Measurements from ENCODE around the gene EHBP1. TPM values are rescaled to one million over a fixed set of nuclear protein-coding genes. Genes with fewer than 3 reads are reported as not detected.
A peak's percentile ranks its signal among the peaks of the same experiment; 100 is the strongest.

EHBP1 gene
- 10 to 100 TPM; 22.7 to 29.5 TPM for total RNA-seq

DNA sequence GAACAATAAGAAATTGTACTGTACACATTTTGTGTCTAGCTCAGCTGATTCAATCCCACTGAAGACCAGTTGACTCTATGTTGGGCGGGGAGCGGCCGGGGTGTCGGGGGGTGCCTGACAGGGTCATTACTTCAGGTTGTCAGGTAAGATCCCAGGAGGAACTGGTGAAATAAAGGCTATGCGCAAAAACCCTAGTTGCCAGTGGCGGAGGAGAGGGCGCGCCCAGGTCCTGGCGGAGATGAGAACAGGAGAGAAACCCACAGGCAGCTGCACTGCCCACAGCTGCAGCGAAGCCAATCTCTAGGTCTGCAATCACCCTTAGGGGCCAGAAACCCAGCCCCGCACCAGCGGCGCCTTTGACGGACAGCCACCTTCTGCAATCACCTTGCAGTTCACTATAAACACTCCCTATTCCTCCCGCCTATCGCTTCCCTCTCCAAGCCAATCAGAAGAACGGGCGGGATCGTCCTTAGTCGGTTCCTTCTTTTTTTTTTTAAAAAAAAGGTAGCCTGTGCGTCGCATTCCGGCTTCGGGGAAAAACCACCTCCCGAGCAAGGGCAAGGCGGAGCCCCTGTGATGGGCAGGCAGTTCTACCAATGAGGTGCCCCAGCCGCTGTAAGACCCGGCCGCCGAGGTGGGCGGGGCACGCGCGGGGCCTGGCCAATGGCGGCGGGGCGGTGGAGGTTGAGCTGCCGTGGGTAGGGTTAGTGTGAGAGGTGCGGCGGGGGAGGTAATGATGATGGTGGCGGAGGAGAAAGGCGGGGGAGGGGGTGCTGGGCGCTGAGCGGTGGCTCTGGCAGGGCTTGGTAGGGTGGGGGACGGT, at the start of gene EHBP1:
EHBP1 (plus strand) TSS at position 707 of the 823 bp plus-strand sequence. CDS start 1,479 bp downstream, outside the sequence.
- peak; percentile 98 for DNase-seq
- Mint-ChIP-seq H3K4me1 (peaks cover 29% of the 10 kb centered on the region), H3K9me3 (ENCODE audit: low read depth) (peaks cover 6% of the 10 kb centered on the region), H3K36me3 (peaks cover 19% of the 10 kb centered on the region), H3K27ac (peak within 1 kb of the TSS; percentile 80), H3K4me3 (peak within 1 kb of the TSS; percentile 83), H3K27me3 (peaks cover 5% of the 10 kb centered on the region)
- ATAC-seq = peak; percentile 94
- CTCF ChIA-PET = interaction anchor here (1.5 kb wide), 1 partner anchor 248 kb away, joined by 3 read pairs; no protein-coding TSS in a partner anchor

DNA sequence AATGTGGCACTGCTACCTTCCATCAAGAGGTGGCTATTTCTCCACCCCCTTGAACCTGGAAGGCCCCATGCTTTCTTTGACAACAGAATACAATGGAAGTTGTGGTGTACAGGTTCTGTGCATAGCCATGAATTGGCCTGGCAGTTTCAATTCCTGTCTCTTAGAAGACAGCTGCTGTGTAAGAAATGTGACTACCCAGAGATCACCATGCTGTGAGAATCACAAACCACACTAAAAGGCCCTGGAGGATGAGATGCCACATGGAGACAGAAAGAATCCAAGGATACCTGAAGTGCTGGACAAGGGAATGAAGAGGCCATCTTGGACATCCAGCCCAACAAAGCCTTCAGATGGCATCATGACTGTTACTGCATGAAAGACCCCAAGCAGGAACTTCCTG, 47.7 kb upstream of the EHBP1 start:
- Mint-ChIP-seq H3K9me3 (ENCODE audit: low read depth) (no peaks in the 10 kb centered on the region), H3K27ac (no peak overlapping the region), H3K4me1 (peaks cover 18% of the 10 kb centered on the region), H3K27me3 (peaks cover 2% of the 10 kb centered on the region), H3K36me3 (no peaks in the 10 kb centered on the region), H3K4me3 (no peak overlapping the region)
- no peak for ATAC-seq
- DNase-seq = no peak
- CTCF ChIA-PET = no interaction called here

DNA sequence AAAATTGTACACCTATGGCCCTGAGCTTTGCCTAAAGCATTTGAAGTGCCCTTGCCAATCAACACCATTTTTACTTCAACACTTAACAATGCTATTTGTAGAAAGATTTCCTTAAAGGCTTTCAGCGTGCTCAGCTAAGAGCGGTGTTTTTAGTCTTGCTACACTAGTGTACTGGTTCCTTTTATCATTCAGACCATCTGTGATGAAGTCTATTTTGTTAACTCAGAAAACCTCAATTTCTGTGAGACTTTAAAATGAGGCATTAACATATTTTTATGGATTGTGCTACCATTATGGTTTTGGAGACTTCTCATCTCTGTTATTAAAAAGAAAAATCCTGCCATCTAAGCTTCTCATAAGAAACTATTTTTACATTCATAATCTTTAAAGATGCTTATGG, 46.6 kb upstream of the EHBP1 start:
- H3K27me3 Mint-ChIP-seq = peaks cover 4% of the 10 kb centered on the region
- no peak overlapping the region for H3K27ac Mint-ChIP-seq
- H3K4me3 Mint-ChIP-seq = no peak overlapping the region
- no peaks in the 10 kb centered on the region for H3K36me3 Mint-ChIP-seq
- CTCF ChIA-PET = no interaction called here
- ATAC-seq (no peak), DNase-seq (no peak)
- peaks cover 18% of the 10 kb centered on the region for H3K4me1 Mint-ChIP-seq
- H3K9me3 Mint-ChIP-seq (ENCODE audit: low read depth) = no peaks in the 10 kb centered on the region

DNA sequence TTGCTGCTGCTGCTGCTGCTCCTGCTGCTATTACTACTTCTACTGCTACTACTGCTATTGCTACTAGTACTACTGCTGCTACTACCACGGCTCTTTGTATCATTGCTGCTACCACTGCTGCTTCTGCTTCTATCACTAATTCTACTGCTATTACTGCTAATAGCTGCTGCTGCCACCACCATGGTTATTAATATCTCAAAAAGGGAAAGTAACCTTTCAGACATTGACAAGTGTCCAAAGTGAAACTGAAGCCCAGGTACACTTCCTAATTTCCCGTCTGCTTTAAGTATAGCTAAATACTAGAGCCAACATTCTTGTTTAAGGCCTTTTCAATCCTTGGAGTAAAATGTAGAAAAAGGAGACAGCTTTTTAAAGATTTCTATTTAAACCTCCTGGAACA, 45.4 kb upstream of the EHBP1 start:
- peaks cover 21% of the 10 kb centered on the region for H3K4me1 Mint-ChIP-seq
- no peak for DNase-seq
- CTCF ChIA-PET = no interaction called here
- H3K9me3 Mint-ChIP-seq (ENCODE audit: low read depth) = no peaks in the 10 kb centered on the region
- no peak overlapping the region for H3K4me3 Mint-ChIP-seq
- no peak for ATAC-seq
- no peak overlapping the region for H3K27ac Mint-ChIP-seq
- H3K36me3 Mint-ChIP-seq = no peaks in the 10 kb centered on the region
- H3K27me3 Mint-ChIP-seq = peaks cover 6% of the 10 kb centered on the region

DNA sequence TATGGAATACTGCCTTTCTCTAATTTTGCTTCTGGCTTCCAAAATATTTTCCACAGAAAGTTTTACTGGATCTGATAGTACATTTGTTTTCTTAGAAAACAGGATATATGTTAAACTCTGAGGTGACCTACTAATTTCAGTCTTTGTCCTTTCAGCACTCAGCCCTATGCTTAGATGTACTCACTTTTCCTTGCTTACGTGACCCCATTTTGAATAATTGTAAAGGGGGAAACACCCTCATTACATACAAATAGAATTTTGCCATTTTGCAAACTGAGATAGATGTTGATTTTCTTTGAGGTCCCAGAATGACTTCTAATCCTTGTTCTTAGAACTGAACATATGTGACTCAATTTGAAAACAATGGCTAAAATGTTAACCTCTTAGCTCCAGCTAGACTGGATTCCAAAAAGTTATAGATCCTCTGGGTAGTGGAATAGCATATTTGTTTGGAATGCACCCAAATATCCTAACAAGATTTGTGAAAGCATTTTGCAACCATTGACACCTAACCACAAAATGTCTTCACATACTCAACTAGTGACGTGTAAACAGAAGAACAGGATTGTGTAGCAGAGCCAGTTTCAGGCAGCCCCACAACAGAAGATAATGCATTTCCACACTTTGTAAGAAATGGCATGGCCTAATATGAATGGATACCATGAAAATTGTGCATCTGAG, 44.8 kb upstream of the EHBP1 start:
- peaks cover 21% of the 10 kb centered on the region for H3K4me1 Mint-ChIP-seq

DNA sequence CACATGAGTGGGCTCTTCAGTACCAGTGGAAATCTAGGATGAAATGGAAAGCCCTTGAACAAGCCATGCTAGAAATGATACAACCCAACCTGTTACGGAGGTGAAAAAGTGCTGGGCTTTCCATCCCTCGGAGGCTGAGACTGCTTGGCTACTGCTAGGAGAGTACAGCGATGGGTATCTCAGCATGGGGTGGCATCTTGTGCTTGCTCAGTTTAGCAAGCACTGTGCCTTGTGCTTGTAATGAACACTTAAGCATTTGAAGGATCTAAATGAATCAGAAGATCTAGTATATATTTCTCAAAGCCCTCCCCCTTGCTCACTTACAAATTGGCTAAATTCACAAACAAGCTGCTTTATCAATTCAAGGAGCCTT, 44.3 kb upstream of the EHBP1 start:
- ATAC-seq = no peak
- peaks cover 4% of the 10 kb centered on the region for H3K27me3 Mint-ChIP-seq
- CTCF ChIA-PET = no interaction called here

More for the DNA sequence above, 44.8 kb upstream of the EHBP1 start:
- H3K9me3 Mint-ChIP-seq (ENCODE audit: low read depth) = no peaks in the 10 kb centered on the region
- ATAC-seq (peak; percentile 30), DNase-seq (no peak)
- CTCF ChIA-PET = no interaction called here
- peaks cover 6% of the 10 kb centered on the region for H3K27me3 Mint-ChIP-seq
- no peaks in the 10 kb centered on the region for H3K36me3 Mint-ChIP-seq
- H3K4me3 Mint-ChIP-seq = no peak overlapping the region
- no peak overlapping the region for H3K27ac Mint-ChIP-seq

DNA sequence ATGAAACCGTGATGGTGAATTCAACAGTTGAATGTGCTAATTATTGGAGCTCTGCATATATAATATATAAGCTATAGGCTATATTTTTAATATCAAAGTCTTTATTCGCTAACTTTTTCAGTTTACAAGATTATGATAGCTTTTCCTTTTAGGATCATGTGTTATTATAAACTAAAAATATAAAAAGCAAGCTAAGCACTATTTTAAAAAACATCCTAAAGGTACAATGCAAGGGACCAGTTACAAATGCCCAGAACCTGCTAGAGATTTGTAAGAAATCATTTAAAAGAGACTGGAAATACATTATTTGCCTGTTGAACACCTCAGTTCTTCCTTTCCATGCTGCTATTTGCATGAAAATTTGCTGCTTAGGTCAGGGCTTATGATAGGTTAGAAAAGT, 43.4 kb upstream of the EHBP1 start:
- Mint-ChIP-seq H3K4me3 (no peak overlapping the region), H3K4me1 (peaks cover 21% of the 10 kb centered on the region), H3K27me3 (peaks cover 4% of the 10 kb centered on the region), H3K9me3 (ENCODE audit: low read depth) (no peaks in the 10 kb centered on the region), H3K27ac (no peak overlapping the region), H3K36me3 (no peaks in the 10 kb centered on the region)
- no peak for DNase-seq
- no peak for ATAC-seq
- CTCF ChIA-PET = no interaction called here

More for the DNA sequence above, 44.3 kb upstream of the EHBP1 start:
- Mint-ChIP-seq H3K36me3 (no peaks in the 10 kb centered on the region), H3K4me1 (peaks cover 21% of the 10 kb centered on the region), H3K4me3 (no peak overlapping the region), H3K27ac (no peak overlapping the region), H3K9me3 (ENCODE audit: low read depth) (no peaks in the 10 kb centered on the region)
- no peak for DNase-seq

DNA sequence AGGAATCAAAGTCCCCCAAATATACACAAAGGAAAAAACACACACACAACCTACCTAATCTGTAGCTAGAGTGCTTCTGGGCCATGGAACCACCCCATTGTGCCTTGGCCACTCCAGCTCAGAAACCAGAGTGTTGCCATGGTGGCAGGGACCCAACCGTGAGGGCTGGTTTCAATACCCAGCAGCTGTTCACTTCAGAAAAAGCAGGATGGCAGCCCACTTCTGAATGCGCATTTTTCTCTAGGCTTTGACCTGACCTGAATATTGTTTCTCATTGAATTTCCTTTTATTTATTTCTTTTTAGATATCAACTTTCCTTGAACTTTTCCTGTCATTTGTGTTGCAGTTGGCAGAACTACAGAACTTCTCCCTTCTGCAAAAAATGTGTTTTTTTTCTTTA, 43.0 kb upstream of the EHBP1 start:
- H3K36me3 Mint-ChIP-seq = no peaks in the 10 kb centered on the region
- H3K4me3 Mint-ChIP-seq = no peak overlapping the region
- no peak for DNase-seq
- CTCF ChIA-PET = no interaction called here
- H3K4me1 Mint-ChIP-seq = peaks cover 21% of the 10 kb centered on the region
- H3K27ac Mint-ChIP-seq = no peak overlapping the region
- peaks cover 4% of the 10 kb centered on the region for H3K27me3 Mint-ChIP-seq
- ATAC-seq = no peak
- no peaks in the 10 kb centered on the region for H3K9me3 Mint-ChIP-seq (ENCODE audit: low read depth)

DNA sequence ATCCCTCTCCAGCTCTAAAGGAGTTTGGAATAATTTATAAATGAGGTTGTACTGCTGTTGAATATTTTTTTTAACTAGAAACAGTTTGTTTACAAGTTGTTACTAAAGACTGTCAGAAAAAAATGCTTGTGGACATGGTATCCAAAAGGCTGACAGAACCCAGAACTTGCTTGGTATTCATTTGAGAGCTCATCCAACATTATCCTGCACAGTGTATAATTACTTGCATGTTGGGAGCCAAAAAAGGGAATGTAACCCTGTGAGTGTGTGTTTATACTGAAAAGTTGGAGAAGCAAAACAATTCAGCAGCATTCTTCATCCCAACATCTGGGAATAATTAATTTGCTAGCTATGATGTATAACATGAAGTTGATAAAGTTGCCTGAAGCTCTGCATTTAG, 42.1 kb upstream of the EHBP1 start:
- H3K4me1 Mint-ChIP-seq = peaks cover 18% of the 10 kb centered on the region
- ATAC-seq = no peak

DNA sequence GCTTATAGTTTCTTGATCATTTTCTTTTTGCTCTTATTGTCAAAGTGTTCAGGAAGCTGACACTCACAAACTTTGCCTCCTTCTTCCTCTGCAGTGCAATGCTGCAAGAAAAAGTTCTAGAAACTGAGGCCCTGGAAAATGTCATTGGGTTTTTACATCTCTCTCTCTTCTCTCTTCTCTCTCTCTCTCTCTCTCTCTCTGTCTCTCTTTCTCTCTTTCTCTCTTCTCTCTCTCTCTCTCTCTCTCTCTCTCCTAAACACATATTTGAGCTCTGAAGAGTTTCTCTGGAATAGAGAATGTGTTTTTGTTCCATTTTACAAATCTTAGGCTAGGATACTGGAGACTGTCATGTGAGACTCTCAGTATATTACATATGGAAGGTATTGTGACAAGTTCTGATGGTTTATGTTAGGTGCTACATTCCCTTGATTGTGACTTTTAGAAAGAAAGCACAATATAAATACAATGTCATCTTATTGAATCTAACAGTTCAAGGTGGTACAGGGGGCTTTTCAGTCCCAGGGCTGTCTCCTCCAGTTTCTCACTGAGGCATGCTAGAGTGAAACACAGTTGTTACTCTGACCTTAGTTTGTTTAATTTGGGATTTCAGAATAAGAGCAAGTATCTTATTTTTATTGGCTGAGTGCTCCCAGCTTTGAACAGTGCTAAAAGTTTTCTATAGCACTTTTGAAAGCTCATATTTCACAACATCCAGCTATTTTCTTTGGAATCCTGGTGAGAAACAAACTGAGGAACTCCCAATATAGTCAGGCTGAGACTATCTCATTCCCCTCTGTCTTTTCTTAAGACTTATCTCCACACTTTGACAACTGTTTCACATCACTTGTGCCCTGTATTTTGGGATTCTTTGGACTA, 41.4 kb upstream of the EHBP1 start:
- ATAC-seq = no peak
- no peak overlapping the region for H3K27ac Mint-ChIP-seq
- CTCF ChIA-PET = interaction anchor here (0.9 kb wide), 1 partner anchor 108 kb away, joined by 3 read pairs; no protein-coding TSS in a partner anchor
- H3K4me3 Mint-ChIP-seq = no peak overlapping the region
- H3K9me3 Mint-ChIP-seq (ENCODE audit: low read depth) = no peaks in the 10 kb centered on the region
- DNase-seq = no peak
- peaks cover 4% of the 10 kb centered on the region for H3K27me3 Mint-ChIP-seq
- no peaks in the 10 kb centered on the region for H3K36me3 Mint-ChIP-seq
- H3K4me1 Mint-ChIP-seq = peaks cover 18% of the 10 kb centered on the region

More for the DNA sequence above, 42.1 kb upstream of the EHBP1 start:
- Mint-ChIP-seq H3K27me3 (peaks cover 4% of the 10 kb centered on the region), H3K36me3 (no peaks in the 10 kb centered on the region), H3K9me3 (ENCODE audit: low read depth) (no peaks in the 10 kb centered on the region), H3K27ac (no peak overlapping the region), H3K4me3 (no peak overlapping the region)
- DNase-seq = no peak
- CTCF ChIA-PET = interaction anchor here (0.9 kb wide), 1 partner anchor 107 kb away, joined by 3 read pairs; no protein-coding TSS in a partner anchor

DNA sequence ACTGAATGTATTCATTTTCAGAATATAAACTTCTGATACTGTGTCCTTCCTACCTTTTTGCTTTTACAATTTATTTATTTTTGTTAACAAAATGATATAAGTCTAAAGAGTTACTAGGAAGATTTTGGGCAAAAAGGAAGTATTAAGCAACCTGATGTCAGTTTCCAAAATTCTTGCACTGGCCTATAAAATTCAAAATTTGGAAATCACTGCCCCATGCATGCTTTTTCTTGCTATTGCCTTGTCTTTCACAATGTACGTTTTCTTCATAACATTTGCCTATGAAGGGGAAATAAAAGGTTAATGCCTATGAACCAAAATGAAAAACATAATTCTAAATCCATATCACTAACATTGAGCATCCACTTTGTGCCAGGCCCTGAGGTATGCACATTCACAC, 40.1 kb upstream of the EHBP1 start:
- Mint-ChIP-seq H3K27ac (no peak overlapping the region), H3K27me3 (peaks cover 4% of the 10 kb centered on the region), H3K4me1 (peaks cover 12% of the 10 kb centered on the region), H3K36me3 (no peaks in the 10 kb centered on the region), H3K9me3 (ENCODE audit: low read depth) (no peaks in the 10 kb centered on the region), H3K4me3 (no peak overlapping the region)
- DNase-seq = no peak
- CTCF ChIA-PET = no interaction called here
- no peak for ATAC-seq

DNA sequence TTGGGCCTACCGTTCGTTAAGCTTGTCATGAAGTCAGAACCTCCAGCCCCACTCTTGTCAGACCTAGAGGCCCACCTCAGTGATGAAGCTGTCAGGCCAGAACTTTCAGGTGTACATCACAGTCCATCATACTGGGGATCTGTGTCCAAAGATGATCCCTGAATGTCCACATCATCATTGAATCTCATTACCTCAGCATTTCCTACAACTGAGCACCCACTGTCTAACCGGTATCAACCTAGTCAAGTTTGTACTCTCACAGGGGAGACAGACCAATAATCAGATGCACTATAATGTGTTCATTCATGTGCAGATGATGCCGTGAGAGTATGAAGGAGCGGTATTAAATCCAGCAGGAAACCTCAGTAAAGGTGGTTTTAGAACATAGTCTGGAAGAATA, 36.3 kb upstream of the EHBP1 start:
- H3K36me3 Mint-ChIP-seq = no peaks in the 10 kb centered on the region
- CTCF ChIA-PET = interaction anchor here (0.5 kb wide), 1 partner anchor 374 kb away, joined by 3 read pairs; no protein-coding TSS in a partner anchor
- H3K27ac Mint-ChIP-seq = no peak overlapping the region
- ATAC-seq = no peak
- DNase-seq = no peak
- no peaks in the 10 kb centered on the region for H3K27me3 Mint-ChIP-seq
- peaks cover 1% of the 10 kb centered on the region for H3K4me1 Mint-ChIP-seq
- H3K9me3 Mint-ChIP-seq (ENCODE audit: low read depth) = no peaks in the 10 kb centered on the region
- H3K4me3 Mint-ChIP-seq = no peak overlapping the region

DNA sequence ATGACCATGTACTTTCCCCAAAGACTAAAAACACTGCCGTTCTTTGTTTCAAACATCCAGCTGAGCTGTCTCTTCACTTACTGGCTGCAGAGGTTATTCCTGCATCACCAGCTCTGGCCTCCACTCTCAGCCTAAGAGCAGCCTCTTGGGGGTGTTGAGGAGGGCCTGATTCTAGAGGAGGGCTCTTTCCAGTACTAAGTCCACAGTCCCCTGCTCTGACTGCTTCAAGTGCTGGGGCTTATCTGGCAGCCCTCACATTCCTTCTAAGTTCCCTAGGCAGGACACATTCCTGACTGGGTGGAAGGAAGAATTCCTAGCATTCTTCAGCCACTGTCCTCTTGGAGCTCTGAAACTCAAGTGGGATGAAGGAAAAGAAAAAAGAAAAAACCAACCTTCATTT, 32.9 kb upstream of the EHBP1 start:
- no peak overlapping the region for H3K27ac Mint-ChIP-seq
- no peaks in the 10 kb centered on the region for H3K9me3 Mint-ChIP-seq (ENCODE audit: low read depth)
- DNase-seq = no peak
- no peaks in the 10 kb centered on the region for H3K36me3 Mint-ChIP-seq
- CTCF ChIA-PET = no interaction called here
- H3K4me1 Mint-ChIP-seq = no peaks in the 10 kb centered on the region
- no peak for ATAC-seq
- H3K27me3 Mint-ChIP-seq = peaks cover 4% of the 10 kb centered on the region
- H3K4me3 Mint-ChIP-seq = no peak overlapping the region
